HepG2 (cell line): ENCODE measurements around the gene IDH3A.

ENCODE experiments used
- EP300 ChIP-seq, 3 experiments: sonication (generic) in 1 of 3; formaldehyde crosslinking in 1 of 3; IDR thresholded peaks; 2 replicates each; pipeline versions ENCODE4 v1.5.1 to v1.6.1; 2011 to 2020; ENCODE audit warnings: low read depth in 2 of 3, low read length in 2 of 3, borderline replicate concordance in 1 of 3, improper control_type of control experiment in 1 of 3, mild to moderate bottlenecking in 1 of 3, missing genetic modification reagents in 1 of 3, moderate library complexity in 1 of 3
- EZH2 ChIP-seq: conservative IDR thresholded peaks from 2 replicates; pipeline ENCODE4 v1.6.1; 2012; ENCODE audit warnings: mild to moderate bottlenecking, low read depth, low read length, moderate library complexity
- HNRNPH1 ChIP-seq: fragments of 200-400 bp; formaldehyde crosslinking; optimal IDR thresholded peaks from 2 replicates; pipeline ENCODE3; 2017; ENCODE audit warnings: mild to moderate bottlenecking, low read depth, low read length
- HOXA9 ChIP-seq: sonication (generic); formaldehyde crosslinking; IDR thresholded peaks from 2 replicates; pipeline ENCODE4 v1.8.1; 2022; ENCODE audit warnings: missing genetic modification reagents, mild to moderate bottlenecking, moderate library complexity, borderline replicate concordance
- NAIF1 ChIP-seq: sonication (generic); formaldehyde crosslinking; IDR thresholded peaks from 2 replicates; pipeline ENCODE4 v1.5.0; 2020; ENCODE audit warnings: mild to moderate bottlenecking, missing genetic modification reagents, borderline replicate concordance
- POLR2A ChIP-seq, 2 experiments: IDR thresholded peaks; 2 replicates each; pipeline ENCODE4 v1.6.1; 2011; ENCODE audit warnings: low read depth in 2 of 2, low read length in 2 of 2, mild to moderate bottlenecking in 1 of 2, moderate library complexity in 1 of 2; ENCODE audit not compliant: insufficient read depth in 1 of 2
- POLR2AphosphoS2 ChIP-seq: IDR thresholded peaks from 2 replicates; pipeline ENCODE4 v1.6.1; 2011; ENCODE audit warnings: low read depth, low read length, improper control_type of control experiment
- POLR2AphosphoS5 ChIP-seq: IDR thresholded peaks from 2 replicates; pipeline ENCODE4 v1.6.1; 2012; ENCODE audit warnings: low read depth, low read length
- SRF ChIP-seq: IDR thresholded peaks from 2 replicates; pipeline ENCODE4 v1.6.1; 2011; ENCODE audit warnings: mild to moderate bottlenecking, low read depth, low read length, moderate library complexity
- TCF7L2 ChIP-seq: IDR thresholded peaks from 2 replicates; pipeline ENCODE4 v1.6.1; 2011; ENCODE audit warnings: mild to moderate bottlenecking, low read depth, low read length, moderate library complexity
- ZNF451 ChIP-seq: sonication (generic); formaldehyde crosslinking; IDR thresholded peaks from 2 replicates; pipeline ENCODE4 v1.5.0; 2020; ENCODE audit warnings: mild to moderate bottlenecking, missing genetic modification reagents
- TF ChIP-seq, protein P1 (sequence below): sonication (generic); formaldehyde crosslinking; IDR thresholded peaks from 2 replicates; pipeline ENCODE4 v1.5.0; 2020; ENCODE audit warnings: mild to moderate bottlenecking, missing genetic modification reagents, moderate library complexity
- TF ChIP-seq, protein P2 (sequence below), 2 experiments: sonication (generic) in 1 of 2; formaldehyde crosslinking in 1 of 2; IDR thresholded peaks; 2 replicates each; pipeline versions ENCODE4 v1.5.1 to v1.6.1; 2011 to 2020; ENCODE audit warnings: borderline replicate concordance in 1 of 2, low read depth in 1 of 2, low read length in 1 of 2, mild to moderate bottlenecking in 1 of 2, missing genetic modification reagents in 1 of 2, moderate library complexity in 1 of 2

DNA sequence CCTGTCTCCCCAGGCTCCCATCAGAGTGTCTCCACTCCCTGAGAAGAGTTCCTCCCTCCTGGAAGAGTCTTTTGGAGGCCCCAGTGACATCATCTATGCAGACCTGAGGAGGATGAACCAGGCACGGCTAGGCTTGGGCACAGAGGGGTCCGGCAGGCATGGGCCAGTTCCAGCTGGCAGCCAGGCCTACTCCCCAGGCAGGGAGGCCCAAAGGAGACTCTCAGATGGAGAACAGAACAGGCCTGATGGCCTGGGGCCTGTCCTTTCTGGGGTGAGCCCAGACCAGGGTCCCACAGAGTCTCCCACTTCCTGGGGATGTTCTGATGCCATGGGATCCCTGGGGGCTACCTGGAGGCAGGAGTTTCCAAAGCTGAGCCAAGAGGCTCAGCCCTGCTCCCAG is 48.3 kb upstream of the IDH3A start:
- TF ChIP-seq NAIF1, result no peak
- TF ChIP-seq TCF7L2, result no peak
- TF ChIP-seq, protein P1, sequence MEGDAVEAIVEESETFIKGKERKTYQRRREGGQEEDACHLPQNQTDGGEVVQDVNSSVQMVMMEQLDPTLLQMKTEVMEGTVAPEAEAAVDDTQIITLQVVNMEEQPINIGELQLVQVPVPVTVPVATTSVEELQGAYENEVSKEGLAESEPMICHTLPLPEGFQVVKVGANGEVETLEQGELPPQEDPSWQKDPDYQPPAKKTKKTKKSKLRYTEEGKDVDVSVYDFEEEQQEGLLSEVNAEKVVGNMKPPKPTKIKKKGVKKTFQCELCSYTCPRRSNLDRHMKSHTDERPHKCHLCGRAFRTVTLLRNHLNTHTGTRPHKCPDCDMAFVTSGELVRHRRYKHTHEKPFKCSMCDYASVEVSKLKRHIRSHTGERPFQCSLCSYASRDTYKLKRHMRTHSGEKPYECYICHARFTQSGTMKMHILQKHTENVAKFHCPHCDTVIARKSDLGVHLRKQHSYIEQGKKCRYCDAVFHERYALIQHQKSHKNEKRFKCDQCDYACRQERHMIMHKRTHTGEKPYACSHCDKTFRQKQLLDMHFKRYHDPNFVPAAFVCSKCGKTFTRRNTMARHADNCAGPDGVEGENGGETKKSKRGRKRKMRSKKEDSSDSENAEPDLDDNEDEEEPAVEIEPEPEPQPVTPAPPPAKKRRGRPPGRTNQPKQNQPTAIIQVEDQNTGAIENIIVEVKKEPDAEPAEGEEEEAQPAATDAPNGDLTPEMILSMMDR (CRISPR knock-in tag), result no peak
- TF ChIP-seq, protein P2, sequence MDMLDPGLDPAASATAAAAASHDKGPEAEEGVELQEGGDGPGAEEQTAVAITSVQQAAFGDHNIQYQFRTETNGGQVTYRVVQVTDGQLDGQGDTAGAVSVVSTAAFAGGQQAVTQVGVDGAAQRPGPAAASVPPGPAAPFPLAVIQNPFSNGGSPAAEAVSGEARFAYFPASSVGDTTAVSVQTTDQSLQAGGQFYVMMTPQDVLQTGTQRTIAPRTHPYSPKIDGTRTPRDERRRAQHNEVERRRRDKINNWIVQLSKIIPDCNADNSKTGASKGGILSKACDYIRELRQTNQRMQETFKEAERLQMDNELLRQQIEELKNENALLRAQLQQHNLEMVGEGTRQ (IDR thresholded peaks at IDR 0.05; ENCODE audit: low read depth, low read length), result no peak
- TF ChIP-seq, protein P2 (CRISPR knock-in tag; IDR thresholded peaks at IDR 0.05; ENCODE audit: borderline replicate concordance), result no peak
- no peak for TF ChIP-seq HOXA9
- TF ChIP-seq POLR2A (IDR thresholded peaks at IDR 0.05; ENCODE audit: insufficient read depth in 1 of 2, low read depth in 2 of 2, low read length in 2 of 2), result no peak
- no peak for TF ChIP-seq HNRNPH1
- no peak for TF ChIP-seq EZH2
- no peak for TF ChIP-seq POLR2AphosphoS5
- no peak for TF ChIP-seq EP300 (IDR thresholded peaks at IDR 0.05; ENCODE audit: low read depth in 2 of 2, low read length in 2 of 2)
- TF ChIP-seq EP300 (CRISPR knock-in tag; IDR thresholded peaks at IDR 0.05; ENCODE audit: borderline replicate concordance), result no peak
- no peak for TF ChIP-seq SRF
- no peak for TF ChIP-seq ZNF451 (CRISPR knock-in tag)
- no peak for TF ChIP-seq POLR2AphosphoS2
